K562 (cell line): ENCODE data around the gene OR9K2. TPM values are rescaled to one million over a fixed set of nuclear protein-coding genes. Genes with fewer than 3 reads are reported as not detected.

ENCODE experiments used
- ATAC-seq: fragments of 200-7000 bp; cut with Tn5 transposase; 3 replicates; pipeline ENCODE4 v1.9.1; 2020; ENCODE audit warnings: moderate library complexity
- BruUV-seq: library from RNA; stranded (reverse); fragments of 400-500 nt; replicated peaks from 2 replicates; lab custom pipeline; 2021; lab: Mats Ljungman, UMichigan
- CTCF ChIA-PET: fragments of 300-600 bp; formaldehyde crosslinking; extraction: SDS; loops from one replicate; lab custom pipeline; 2021; ENCODE audit warnings: low intra/inter-chr PET ratio; lab: Yijun Ruan, JAX
- POLR2A ChIA-PET: fragments of 300-600, 350-650 bp; sonication (Branson Sonifier 250); formaldehyde crosslinking; extraction: SDS; loops from one replicate; lab custom pipeline; 2021; ENCODE audit warnings: antibody characterized with exemption, inconsistent platforms; lab: Yijun Ruan, JAX
- DNase-seq, 4 experiments: peaks; one replicate each; pipeline versions ENCODE4 v3.0.0 to v3.0.0-alpha.2; 2011 to 2018; ENCODE audit warnings: low spot score in 3 of 4, mixed read lengths in 3 of 4; ENCODE audit errors: extremely low read depth in 1 of 4
- FAIRE-seq: peaks from 2 replicates; lab custom pipeline; 2011; peaks lifted over from hg19 to GRCh38; lab: Jason Lieb, UNC
- H2AFZ ChIP-seq: 2 replicates; pipeline ENCODE4 v1.6.0; 2011; ENCODE audit warnings: low read depth, low read length, control low read depth, inconsistent platforms
- H3K27ac ChIP-seq: fragments of 200-600 bp; 3 replicates; pipeline ENCODE4 v1.8.0; 2011; ENCODE audit warnings: low read depth, mild to moderate bottlenecking, control low read depth, inconsistent platforms, low read length, moderate library complexity, mixed read lengths; ENCODE audit errors: extremely low read depth
- H3K27me3 ChIP-seq, 2 experiments: fragments of 300-600 bp in 1 of 2; 2 replicates in 1 of 2; 3 replicates in 1 of 2; pipeline versions ENCODE4 v1.6.0 to v1.8.0; 2011; ENCODE audit warnings: inconsistent platforms in 2 of 2, low read length in 2 of 2, mild to moderate bottlenecking in 1 of 2, mixed read lengths in 1 of 2, moderate library complexity in 1 of 2; ENCODE audit not compliant: control insufficient read depth in 2 of 2, insufficient read depth in 2 of 2
- H3K36me3 ChIP-seq: fragments of 300-600 bp; 3 replicates; pipeline ENCODE4 v1.8.0; 2011; ENCODE audit warnings: mild to moderate bottlenecking, low read length, inconsistent platforms; ENCODE audit not compliant: control insufficient read depth, insufficient read depth
- H3K4me1 ChIP-seq, 2 experiments: fragments of 200-600 bp in 1 of 2; replicated peaks in 1 of 2; 2 replicates in 1 of 2; 3 replicates in 1 of 2; pipeline versions ENCODE4 v1.5.1 to v1.8.0; 2011; ENCODE audit warnings: inconsistent platforms in 2 of 2, low read length in 2 of 2, mild to moderate bottlenecking in 1 of 2, mixed read lengths in 1 of 2, moderate library complexity in 1 of 2; ENCODE audit not compliant: control insufficient read depth in 2 of 2, insufficient read depth in 2 of 2
- H3K4me2 ChIP-seq: 2 replicates; pipeline ENCODE4 v1.6.1; 2011; ENCODE audit warnings: low read length, control low read depth, inconsistent platforms, mixed read lengths; ENCODE audit not compliant: insufficient read depth
- H3K4me3 ChIP-seq: fragments of 200-600 bp; sonication (generic), shearing (Covaris generic); 2 replicates; pipeline ENCODE4 v1.5.1; 2016; ENCODE audit warnings: control low read depth, inconsistent platforms
- H3K79me2 ChIP-seq: fragments of 200-600 bp; 3 replicates; pipeline ENCODE4 v1.8.0; 2011; ENCODE audit warnings: low read length, inconsistent platforms; ENCODE audit not compliant: control insufficient read depth, insufficient read depth
- H3K9ac ChIP-seq, 2 experiments: 2 replicates each; pipeline versions ENCODE4 v1.6.0 to v1.6.1; 2011; ENCODE audit warnings: low read depth in 2 of 2, low read length in 2 of 2, control low read depth in 1 of 2, inconsistent platforms in 1 of 2, mild to moderate bottlenecking in 1 of 2, mixed read lengths in 1 of 2; ENCODE audit not compliant: insufficient read depth in 1 of 2
- H3K9me1 ChIP-seq: one replicate; pipeline ENCODE4 v1.6.0; 2011; ENCODE audit warnings: inconsistent platforms, mild to moderate bottlenecking, low read length, moderate library complexity; ENCODE audit not compliant: control insufficient read depth, insufficient read depth
- H3K9me3 ChIP-seq: replicated peaks from 2 replicates; pipeline ENCODE4 v1.5.1; 2011; ENCODE audit warnings: low read depth, low read length, inconsistent platforms; ENCODE audit not compliant: control insufficient read depth, insufficient read depth
- H4K20me1 ChIP-seq: replicated peaks from 2 replicates; pipeline ENCODE4 v1.6.1; 2011; ENCODE audit warnings: low read length, inconsistent platforms, mixed read lengths; ENCODE audit not compliant: control insufficient read depth, insufficient read depth
- HDAC2 ChIP-seq: fragments of 450-650 bp; IDR thresholded peaks from 2 replicates; pipeline ENCODE4 v1.6.1; 2016; ENCODE audit warnings: mild to moderate bottlenecking
- ZEB2 ChIP-seq: fragments of 450-650 bp; IDR thresholded peaks from 2 replicates; pipeline ENCODE4 v1.6.1; 2016
- ZNF436 ChIP-seq: fragments of 250-450, 450-650 bp; sonication (Bioruptor Pico); formaldehyde crosslinking; IDR thresholded peaks from 2 replicates; pipeline ENCODE4 v1.7.0; 2020; ENCODE audit warnings: mild to moderate bottlenecking
- ZNF507 ChIP-seq: conservative IDR thresholded peaks from 2 replicates; pipeline ENCODE4 v1.6.1; 2017; ENCODE audit warnings: missing genetic modification characterization, missing compliant biosample characterization
- WGBS: fragments of 100-300 bp; shearing (Covaris generic); methylation state at CpG from one replicate; pipeline ENCODE4 v1.1.6; 2016; ENCODE audit warnings: low coverage, mixed read lengths; ENCODE audit not compliant: insufficient coverage; ENCODE audit errors: missing lambda C conversion rate; 5-methylcytosine and 5-hydroxymethylcytosine counted together
- in situ Hi-C: fragments of 300-500 bp; cut with MboI; formaldehyde crosslinking; loops from 4 replicates; pipeline ENCODE4 v1.15.0; 2018; ENCODE audit warnings: inconsistent platforms, mixed read lengths
- intact Hi-C: fragments of 100-400 bp; cut with micrococcal nuclease; formaldehyde crosslinking; loops from 2 replicates; pipeline ENCODE4 v1.14.2; 2022
- polyA plus RNA-seq, 8 experiments: library from polyadenylated mRNA; depleted of rRNA in 4 of 8; stranded (reverse) in 5 of 8; unstranded in 3 of 8; fragments of >200 nt; fragmentation: Nextera tagmentation in 2 of 8; fragmentation: Illumina TruSeq in 1 of 8; extraction: Ambion mirVana in 2 of 8; extraction: Trizol in 1 of 8; gene quantifications; 2 replicates each; pipeline versions ENCODE4 v1.2.1 to v1.2.3, GENCODE V29; 2011 to 2014; ENCODE audit warnings: inconsistent platforms in 1 of 8, missing spikeins in 1 of 8
- total RNA-seq, 7 experiments: library from RNA; depleted of rRNA in 6 of 7; stranded (reverse); fragments of >200 nt in 6 of 7; fragmentation: Illumina TruSeq in 2 of 7; extraction: Trizol in 2 of 7; gene quantifications; 2 replicates each; pipeline versions ENCODE4 v1.2.1 to v1.2.3, GENCODE V29; 2011 to 2021; ENCODE audit warnings: low replicate concordance in 1 of 7
- TF ChIP-seq, protein P1 (sequence below): fragments of 250-450 bp; sonication (Bioruptor Pico); IDR thresholded peaks from 2 replicates; pipeline ENCODE4 v1.8.0; 2022; ENCODE audit warnings: inconsistent platforms

OR9K2 gene
- total and polyA plus RNA-seq, 9 of the 15 experiments (the other 6 are each of a cell fraction or from before 2014, with no cell fraction given), result not detected

- Histone ChIP-seq H3K79me2 (no peaks in the 10 kb centered on the region), H3K36me3 (no peaks in the 10 kb centered on the region)
- FAIRE-seq, result no peak
- POLR2A ChIA-PET, result interaction anchor here (1.8 kb wide), 1 partner anchor 12 kb away, joined by 4 read pairs; no protein-coding TSS in a partner anchor
- TF ChIP-seq, protein P1, sequence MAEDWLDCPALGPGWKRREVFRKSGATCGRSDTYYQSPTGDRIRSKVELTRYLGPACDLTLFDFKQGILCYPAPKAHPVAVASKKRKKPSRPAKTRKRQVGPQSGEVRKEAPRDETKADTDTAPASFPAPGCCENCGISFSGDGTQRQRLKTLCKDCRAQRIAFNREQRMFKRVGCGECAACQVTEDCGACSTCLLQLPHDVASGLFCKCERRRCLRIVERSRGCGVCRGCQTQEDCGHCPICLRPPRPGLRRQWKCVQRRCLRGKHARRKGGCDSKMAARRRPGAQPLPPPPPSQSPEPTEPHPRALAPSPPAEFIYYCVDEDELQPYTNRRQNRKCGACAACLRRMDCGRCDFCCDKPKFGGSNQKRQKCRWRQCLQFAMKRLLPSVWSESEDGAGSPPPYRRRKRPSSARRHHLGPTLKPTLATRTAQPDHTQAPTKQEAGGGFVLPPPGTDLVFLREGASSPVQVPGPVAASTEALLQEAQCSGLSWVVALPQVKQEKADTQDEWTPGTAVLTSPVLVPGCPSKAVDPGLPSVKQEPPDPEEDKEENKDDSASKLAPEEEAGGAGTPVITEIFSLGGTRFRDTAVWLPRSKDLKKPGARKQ (CRISPR knock-in tag), result no peak
- TF ChIP-seq HDAC2 (no peak), ZNF436 (CRISPR knock-in tag) (no peak), ZNF507 (tag) (no peak), ZEB2 (no peak)
- TF ChIP-seq, all 486 proteins: peak for 0
- WGBS, result 0% methylated on average over 4 of the region's 4 CpGs
- no TSS peak for BruUV-seq
- no peak overlapping the region for H3K4me3 ChIP-seq
- H3K27me3 ChIP-seq, result no peaks in the 10 kb centered on the region; a peak in 1 of 5 replicates
- no peak overlapping the region for H3K4me2 ChIP-seq
- H4K20me1 ChIP-seq, result no peaks in the 10 kb centered on the region
- no peak overlapping the region for H3K9ac ChIP-seq
- no peak overlapping the region for H3K27ac ChIP-seq
- no peaks in the 10 kb centered on the region for H3K9me1 ChIP-seq
- no peaks in the 10 kb centered on the region for H3K9me3 ChIP-seq
- intact Hi-C loops (no loop called here), in situ Hi-C loops (no loop called here)
- ATAC-seq (no peak), DNase-seq (no peak)
- CTCF ChIA-PET, result interaction anchor here (0.5 kb wide), 1 partner anchor 591 kb away, joined by 3 read pairs; no protein-coding TSS in a partner anchor
- H2AFZ ChIP-seq, result no peak overlapping the region
- no peaks in the 10 kb centered on the region for H3K4me1 ChIP-seq
These were observed 13.8 kb upstream of the OR9K2 start for GRCh38 chr12:55112378-55112875.
